ENCODE measurements around the gene AOAH.

DNA sequence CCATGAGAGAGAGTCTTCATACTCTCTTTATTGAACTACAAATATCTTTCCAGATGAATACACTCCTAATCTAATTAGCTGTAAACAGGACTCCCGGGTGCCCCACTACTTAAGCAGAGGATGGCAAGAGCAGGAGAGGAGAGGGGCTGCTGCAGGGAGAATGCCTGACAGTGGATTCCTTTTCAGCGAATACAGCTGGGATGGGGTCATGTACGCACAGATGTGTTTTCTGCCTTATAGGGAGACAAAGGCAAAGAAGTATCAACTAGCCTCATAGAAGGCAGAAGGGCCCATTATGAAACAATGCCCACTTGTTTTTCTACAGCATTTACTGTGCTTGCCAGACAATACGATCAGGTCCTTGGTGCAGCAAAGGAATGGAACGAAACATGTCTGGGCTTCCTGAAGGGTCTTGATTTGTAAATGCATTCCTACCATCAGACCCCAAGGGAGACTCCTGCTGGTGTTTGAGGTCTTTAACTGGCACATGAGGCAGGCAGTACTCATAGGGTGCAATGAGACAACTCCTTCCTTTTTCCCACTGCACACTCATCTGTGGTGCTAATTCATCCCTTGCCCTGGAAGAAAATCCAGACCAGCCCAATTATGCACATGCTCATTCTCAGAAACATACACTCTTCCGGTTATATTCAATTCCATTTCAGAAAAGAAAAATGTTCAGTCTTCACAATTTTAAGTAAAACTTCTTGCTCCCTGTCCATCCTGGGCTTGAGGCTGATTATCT is 117.1 kb downstream of the AOAH start:
- TF ChIP-seq EZH2phosphoT487 (IDR thresholded peaks at IDR 0.05; ENCODE audit: insufficient read depth, low read depth), result no peak
- no peak for TF ChIP-seq EZH2 (IDR thresholded peaks at IDR 0.05; ENCODE audit: insufficient read depth, poor library complexity, severe bottlenecking)

Data from GM23248 (cell line).